ENCODE results near the gene EFNB2.
A peak's percentile ranks its signal among the peaks of the same experiment; 100 is the strongest.

EFNB2 gene

GRCh38 chr13:106515635-106516254, 19.7 kb downstream of the EFNB2 start:
- TF ChIP-seq CTCF (conservative IDR thresholded peaks at IDR 0.05; ENCODE audit: low read length): no peak
- no peak for DNase-seq (ENCODE audit: low read depth)
- no peak overlapping the region for H3K4me3 ChIP-seq (ENCODE audit: low read length)

DNA sequence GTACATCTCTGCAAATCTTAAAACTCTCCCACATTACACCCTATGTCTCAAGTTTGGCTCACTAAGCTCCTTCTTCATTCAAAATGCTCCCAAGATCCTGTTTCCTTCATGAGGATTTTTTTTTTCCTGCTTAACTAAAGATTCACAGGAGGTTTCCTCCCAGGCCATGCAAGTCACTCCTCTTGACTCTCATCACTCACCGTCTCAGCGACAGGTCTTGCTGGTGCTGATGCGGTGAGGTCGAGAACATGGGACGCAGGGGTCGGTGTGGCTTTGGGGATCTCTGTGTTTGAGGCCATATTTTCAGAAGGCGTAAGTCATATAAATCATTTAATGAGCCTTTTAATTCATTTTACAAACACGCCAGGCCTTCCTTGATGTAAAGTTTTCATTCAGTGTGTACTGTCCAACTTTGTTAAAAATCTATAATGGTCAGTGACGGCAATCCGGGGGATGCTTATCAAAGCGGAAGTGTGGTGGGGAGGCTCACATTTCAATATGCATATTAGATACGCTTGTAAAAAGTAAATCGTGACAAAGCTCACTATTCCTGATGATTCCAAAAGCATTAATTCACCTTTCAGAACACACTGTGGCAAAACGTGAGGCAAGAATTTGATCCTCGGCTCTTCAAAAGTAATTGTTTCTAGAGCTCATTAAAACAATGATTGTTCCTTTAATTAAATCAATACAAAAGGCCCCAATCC, 20.4 kb downstream of the EFNB2 start:
- H3K4me3 ChIP-seq (ENCODE audit: low read length): no peak overlapping the region
- no peak for DNase-seq (ENCODE audit: low read depth)
- TF ChIP-seq CTCF (conservative IDR thresholded peaks at IDR 0.05; ENCODE audit: low read length): no peak

- DNase-seq (ENCODE audit: low read depth): no peak
- no peak overlapping the region for H3K4me3 ChIP-seq (ENCODE audit: low read length)
- no peak for TF ChIP-seq CTCF (conservative IDR thresholded peaks at IDR 0.05; ENCODE audit: low read length)
Measured at GRCh38 chr13:106513025-106513983, 22.2 kb downstream of the EFNB2 start.

- no peak for TF ChIP-seq CTCF (conservative IDR thresholded peaks at IDR 0.05; ENCODE audit: low read length)
- H3K4me3 ChIP-seq (ENCODE audit: low read length): peak overlapping the region; percentile 36
Measured at GRCh38 chr13:106507560-106508274, 27.7 kb downstream of the EFNB2 start.

DNA sequence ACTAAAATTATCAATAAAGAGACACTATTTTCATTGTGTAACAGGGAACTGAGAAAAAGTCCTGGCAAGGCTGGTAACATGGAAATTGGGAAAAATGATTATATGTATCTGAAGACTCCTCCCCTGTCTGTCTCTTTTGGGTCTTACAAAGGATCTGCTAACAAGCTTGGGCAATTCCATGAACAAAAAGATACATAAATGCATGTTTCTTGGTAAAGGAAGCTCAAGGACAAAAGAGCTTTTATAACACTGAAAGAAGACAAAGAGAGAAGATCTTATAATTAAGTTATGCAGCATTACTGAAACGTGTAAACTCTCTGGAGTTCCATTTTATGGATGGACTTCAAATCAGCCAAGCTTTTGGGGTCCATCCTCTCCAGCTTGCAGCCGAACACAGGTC, 29.2 kb downstream of the EFNB2 start:
- no peak for DNase-seq (ENCODE audit: low read depth)
- no peak overlapping the region for H3K4me3 ChIP-seq (ENCODE audit: low read length)
- TF ChIP-seq CTCF (conservative IDR thresholded peaks at IDR 0.05; ENCODE audit: low read length): no peak

More at GRCh38 chr13:106507560-106508274, 27.7 kb downstream of the EFNB2 start:
- peak; percentile 95 for DNase-seq (ENCODE audit: low read depth)

DNA sequence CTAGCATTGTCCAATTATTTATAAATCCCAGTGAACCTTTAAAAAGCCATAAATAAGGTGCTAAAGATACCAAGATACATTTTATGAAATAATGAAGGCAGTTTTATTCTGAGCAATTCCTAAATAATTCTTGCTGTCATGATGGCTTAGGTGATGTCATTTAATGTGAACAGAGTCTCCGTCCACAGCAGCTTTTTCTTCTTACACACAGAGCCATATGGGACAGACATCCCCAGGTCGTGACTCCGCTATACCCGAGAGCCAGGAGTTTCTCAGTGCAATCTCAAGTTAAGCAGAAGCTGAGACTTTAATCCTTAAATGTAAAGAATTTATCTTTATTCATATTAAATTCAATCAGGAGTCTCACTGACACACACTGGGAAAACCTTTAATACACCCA, 29.7 kb downstream of the EFNB2 start:
- no peak overlapping the region for H3K4me3 ChIP-seq (ENCODE audit: low read length)
- no peak for TF ChIP-seq CTCF (conservative IDR thresholded peaks at IDR 0.05; ENCODE audit: low read length)
- DNase-seq (ENCODE audit: low read depth): no peak
